HepG2 (cell line): ENCODE measurements around the gene ROBO2. TPM values are rescaled to one million over a fixed set of nuclear protein-coding genes. Genes with fewer than 3 reads are reported as not detected.

Experiments used
- ATAC-seq: fragments of 200-7000 bp; cut with Tn5 transposase; 3 replicates; pipeline ENCODE4 v1.9.1; 2020; ENCODE audit warnings: mild to moderate bottlenecking, moderate library complexity
- BruUV-seq: library from RNA; stranded (reverse); fragments of 400-500 nt; replicated peaks from 2 replicates; lab custom pipeline; 2021; lab: Mats Ljungman, UMichigan
- CTCF ChIA-PET: fragments of 300-600 bp; formaldehyde crosslinking; extraction: SDS; loops from one replicate; lab custom pipeline; 2021; ENCODE audit warnings: low total read pairs, inconsistent platforms, low intra/inter-chr PET ratio; lab: Yijun Ruan, JAX
- POLR2A ChIA-PET: fragments of 350-600 bp; sonication (Branson Sonifier 250); formaldehyde crosslinking; loops from one replicate; lab custom pipeline; 2020; ENCODE audit warnings: antibody characterized with exemption, inconsistent platforms; lab: Yijun Ruan, JAX
- DNase-seq: peaks from one replicate; pipeline ENCODE4 v3.0.0-alpha.2; 2015; ENCODE audit warnings: low spot score
- FAIRE-seq: peaks from 3 replicates; lab custom pipeline; 2011; peaks lifted over from hg19 to GRCh38; lab: Jason Lieb, UNC
- H2AFZ ChIP-seq: one replicate; pipeline ENCODE4 v1.6.1; 2011; ENCODE audit warnings: low read length, inconsistent platforms
- H3K27ac ChIP-seq: fragments of 300-600 bp; 3 replicates; pipeline ENCODE4 v1.8.0; 2011; ENCODE audit warnings: mixed run types, mild to moderate bottlenecking, mixed read lengths, low read length, inconsistent platforms; ENCODE audit not compliant: insufficient read depth; ENCODE audit errors: extremely low read length
- H3K27me3 ChIP-seq, 2 experiments: fragments of 200-600 bp in 1 of 2; 2 replicates in 1 of 2; 3 replicates in 1 of 2; pipeline versions ENCODE4 v1.6.0 to v1.8.0; 2011; ENCODE audit warnings: low read length in 2 of 2, mild to moderate bottlenecking in 2 of 2, moderate library complexity in 2 of 2, inconsistent platforms in 1 of 2; ENCODE audit not compliant: insufficient read depth in 2 of 2, control insufficient read depth in 1 of 2
- H3K36me3 ChIP-seq, 2 experiments: fragments of 200-600 bp in 1 of 2; replicated peaks in 1 of 2; 2 replicates in 1 of 2; 3 replicates in 1 of 2; pipeline versions ENCODE4 v1.5.1 to v1.8.0; 2011; ENCODE audit warnings: low read length in 2 of 2, inconsistent platforms in 1 of 2; ENCODE audit not compliant: insufficient read depth in 2 of 2, control insufficient read depth in 1 of 2
- H3K4me1 ChIP-seq: 2 replicates; pipeline ENCODE4 v1.5.1; 2012; ENCODE audit warnings: low read length, inconsistent platforms; ENCODE audit not compliant: insufficient read depth
- H3K4me2 ChIP-seq: 2 replicates; pipeline ENCODE4 v1.6.0; 2011; ENCODE audit warnings: low read depth, low read length, inconsistent platforms
- H3K4me3 ChIP-seq, 3 experiments: fragments of 200-600 bp in 1 of 3; sonication (generic), shearing (Covaris generic) in 1 of 3; replicated peaks in 1 of 3; 2 replicates each; pipeline ENCODE4 v1.5.1; 2011 to 2016; ENCODE audit warnings: low read length in 3 of 3, inconsistent platforms in 2 of 3, low read depth in 2 of 3, mild to moderate bottlenecking in 2 of 3, control low read depth in 1 of 3, mixed read lengths in 1 of 3; ENCODE audit not compliant: insufficient read depth in 1 of 3
- H3K79me2 ChIP-seq: one replicate; pipeline ENCODE4 v1.6.1; 2011; ENCODE audit warnings: low read length, inconsistent platforms; ENCODE audit not compliant: insufficient read depth
- H3K9ac ChIP-seq: 2 replicates; pipeline ENCODE4 v1.6.0; 2011; ENCODE audit warnings: mild to moderate bottlenecking, low read depth, low read length, inconsistent platforms; ENCODE audit not compliant: insufficient read depth
- H3K9me3 ChIP-seq: 2 replicates; pipeline ENCODE4 v1.5.1; 2012; ENCODE audit warnings: mild to moderate bottlenecking, low read length
- H4K20me1 ChIP-seq: 2 replicates; pipeline ENCODE4 v1.6.0; 2011; ENCODE audit warnings: inconsistent platforms, mild to moderate bottlenecking, low read length, moderate library complexity; ENCODE audit not compliant: insufficient read depth
- ATAD3A ChIP-seq: sonication (generic); formaldehyde crosslinking; IDR thresholded peaks from 2 replicates; pipeline ENCODE4 v1.4.0; 2020; ENCODE audit warnings: missing genetic modification reagents
- MAFK ChIP-seq, 2 experiments: IDR thresholded peaks in 1 of 2; conservative IDR thresholded peaks in 1 of 2; 2 replicates each; pipeline ENCODE4 v1.6.1; 2011; ENCODE audit warnings: improper control_type of control experiment in 2 of 2, low read length in 2 of 2
- MATR3 ChIP-seq: sonication (generic); formaldehyde crosslinking; IDR thresholded peaks from 2 replicates; pipeline ENCODE4 v1.4.0; 2020; ENCODE audit warnings: missing genetic modification reagents
- MAZ ChIP-seq, 2 experiments: sonication (generic) in 1 of 2; formaldehyde crosslinking in 1 of 2; IDR thresholded peaks; 2 replicates each; pipeline versions ENCODE4 v1.5.0 to v1.6.1; 2012 to 2020; ENCODE audit warnings: low read depth in 2 of 2, mild to moderate bottlenecking in 2 of 2, borderline replicate concordance in 1 of 2, improper control_type of control experiment in 1 of 2, low read length in 1 of 2, missing genetic modification reagents in 1 of 2, moderate library complexity in 1 of 2
- MBD4 ChIP-seq: IDR thresholded peaks from 2 replicates; pipeline ENCODE4 v1.6.1; 2012; ENCODE audit warnings: low read length, inconsistent platforms, borderline replicate concordance
- RAD51 ChIP-seq: fragments of 450-650 bp; IDR thresholded peaks from 2 replicates; pipeline ENCODE4 v1.6.1; 2016; ENCODE audit warnings: borderline replicate concordance
- SATB2 ChIP-seq: sonication (generic); formaldehyde crosslinking; IDR thresholded peaks from 2 replicates; pipeline ENCODE4 v1.5.0; 2020; ENCODE audit warnings: missing genetic modification reagents
- ZNF337 ChIP-seq: sonication (generic); formaldehyde crosslinking; IDR thresholded peaks from 2 replicates; pipeline ENCODE4 v1.5.1; 2020; ENCODE audit warnings: missing genetic modification reagents, low read depth, mild to moderate bottlenecking, borderline replicate concordance
- ZNF577 ChIP-seq: sonication (generic); formaldehyde crosslinking; IDR thresholded peaks from 2 replicates; pipeline ENCODE4 v1.4.0; 2020; ENCODE audit warnings: mild to moderate bottlenecking, low read depth, missing genetic modification reagents, borderline replicate concordance
- ZNF615 ChIP-seq: sonication (generic); formaldehyde crosslinking; IDR thresholded peaks from 2 replicates; pipeline ENCODE4 v1.5.0; 2020; ENCODE audit warnings: mild to moderate bottlenecking, missing genetic modification reagents, borderline replicate concordance
- ZNF780A ChIP-seq: sonication (generic); formaldehyde crosslinking; IDR thresholded peaks from 2 replicates; pipeline ENCODE4 v1.8.0; 2022; ENCODE audit warnings: mild to moderate bottlenecking, missing genetic modification reagents, moderate library complexity
- ZNF782 ChIP-seq: sonication (generic); formaldehyde crosslinking; IDR thresholded peaks from 2 replicates; pipeline ENCODE4 v1.4.0; 2020; ENCODE audit warnings: missing genetic modification reagents, mild to moderate bottlenecking, borderline replicate concordance
- whole genome bisulfite sequencing: methylation state at CpG from one replicate; pipeline ENCODE4 v1.1.6; 2017; ENCODE audit warnings: low lambda C conversion rate; 5-methylcytosine and 5-hydroxymethylcytosine counted together
- in situ Hi-C: cut with HindIII; loops from 2 replicates; pipeline ENCODE4 v1.10.0; 2017; ENCODE audit warnings: low pct_unique_long_range_greater_than_20kb; ENCODE audit not compliant: extremely low pct_ligation_motif_present
- intact Hi-C: fragments of 100-400 bp; cut with micrococcal nuclease; formaldehyde crosslinking; loops from one replicate; pipeline ENCODE4 v1.10.0; 2022; ENCODE audit not compliant: unreplicated experiment
- polyA plus RNA-seq, 8 experiments: library from polyadenylated mRNA; depleted of rRNA in 3 of 8; stranded (reverse) in 7 of 8; unstranded in 1 of 8; fragments of >200 nt; fragmentation: Illumina TruSeq in 4 of 8; extraction: Trizol in 4 of 8; gene quantifications; 2 replicates each; pipeline versions ENCODE4 v1.2.1 to v1.2.3, GENCODE V29; 2011 to 2016; ENCODE audit warnings: low read depth in 4 of 8, missing spikeins in 1 of 8, mixed read lengths in 1 of 8; ENCODE audit not compliant: insufficient read depth in 1 of 8
- total RNA-seq, 5 experiments: library from RNA; depleted of rRNA; stranded (reverse); fragments of >200 nt; fragmentation: Illumina TruSeq; extraction: Trizol; gene quantifications; 2 replicates each; pipeline ENCODE4 v1.2.3, GENCODE V29; 2016; ENCODE audit warnings: low read depth in 1 of 5
- TF ChIP-seq, protein P1 (sequence below): IDR thresholded peaks from 2 replicates; pipeline ENCODE4 v1.6.1; 2016; ENCODE audit warnings: missing biosample characterization, missing genetic modification reagents, low read depth
- TF ChIP-seq, protein P2 (sequence below): sonication (generic); formaldehyde crosslinking; IDR thresholded peaks from 2 replicates; pipeline ENCODE4 v1.4.0; 2020; ENCODE audit warnings: missing genetic modification reagents
- TF ChIP-seq, protein P3 (sequence below): IDR thresholded peaks from 2 replicates; pipeline ENCODE4 v1.6.1; 2016; ENCODE audit warnings: missing compliant biosample characterization, missing genetic modification reagents, borderline replicate concordance

Gene ROBO2
- total and polyA plus RNA-seq, 2 of the 13 experiments (the other 11 are each of a cell fraction or from before 2014, with no cell fraction given), result not detected

DNA sequence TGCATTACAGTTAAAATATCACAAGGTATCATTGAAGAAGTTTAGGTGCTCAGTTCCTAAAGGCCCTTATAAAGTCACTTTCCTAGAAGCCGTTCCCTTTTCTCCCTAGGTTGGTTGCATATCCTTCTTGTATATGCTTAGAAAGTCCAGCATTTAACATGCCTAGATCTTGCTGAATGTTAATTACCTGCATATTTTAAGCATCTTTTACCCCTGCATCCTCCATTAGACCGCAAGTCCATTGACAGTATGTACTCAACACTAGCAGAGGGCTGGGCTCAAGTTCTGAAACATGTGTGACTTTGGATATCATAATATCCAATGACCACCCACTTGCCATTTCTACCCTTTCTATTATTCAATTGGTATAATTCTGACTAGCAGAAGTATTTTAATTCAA, 336.6 kb downstream of the ROBO2 start:
- H3K4me1 ChIP-seq, result no peaks in the 10 kb centered on the region
- H4K20me1 ChIP-seq, result no peaks in the 10 kb centered on the region
- no peak overlapping the region for H3K27ac ChIP-seq
- in situ Hi-C loops, result no loop called here
- ATAC-seq (no peak), DNase-seq (no peak)
- BruUV-seq, result no TSS peak
- POLR2A ChIA-PET, result no interaction called here
- H3K4me2 ChIP-seq, result no peak overlapping the region
- no peaks in the 10 kb centered on the region for H3K79me2 ChIP-seq
- intact Hi-C loops, result no loop called here
- no peak overlapping the region for H2AFZ ChIP-seq
- 63% methylated on average over 2 of the region's 2 CpGs for WGBS
- H3K9me3 ChIP-seq, result no peaks in the 10 kb centered on the region
- H3K4me3 ChIP-seq, result no peak overlapping the region
- TF ChIP-seq ZNF615 (CRISPR knock-in tag) (no peak), RAD51 (no peak), ATAD3A (CRISPR knock-in tag) (no peak), MAFK (conservative IDR thresholded peaks at IDR 0.05 in 1 of 2, IDR thresholded peaks at IDR 0.05 in 1 of 2; ENCODE audit: low read length in 2 of 2) (no peak), MAZ (IDR thresholded peaks at IDR 0.05; ENCODE audit: borderline replicate concordance, low read depth, low read length) (no peak), MAZ (CRISPR knock-in tag; IDR thresholded peaks at IDR 0.05; ENCODE audit: low read depth) (no peak), ZNF780A (CRISPR knock-in tag) (no peak), ZNF782 (CRISPR knock-in tag) (no peak), SATB2 (no peak), MBD4 (no peak), ZNF337 (no peak), ZNF577 (CRISPR knock-in tag) (no peak), MATR3 (no peak)
- TF ChIP-seq, protein P1, sequence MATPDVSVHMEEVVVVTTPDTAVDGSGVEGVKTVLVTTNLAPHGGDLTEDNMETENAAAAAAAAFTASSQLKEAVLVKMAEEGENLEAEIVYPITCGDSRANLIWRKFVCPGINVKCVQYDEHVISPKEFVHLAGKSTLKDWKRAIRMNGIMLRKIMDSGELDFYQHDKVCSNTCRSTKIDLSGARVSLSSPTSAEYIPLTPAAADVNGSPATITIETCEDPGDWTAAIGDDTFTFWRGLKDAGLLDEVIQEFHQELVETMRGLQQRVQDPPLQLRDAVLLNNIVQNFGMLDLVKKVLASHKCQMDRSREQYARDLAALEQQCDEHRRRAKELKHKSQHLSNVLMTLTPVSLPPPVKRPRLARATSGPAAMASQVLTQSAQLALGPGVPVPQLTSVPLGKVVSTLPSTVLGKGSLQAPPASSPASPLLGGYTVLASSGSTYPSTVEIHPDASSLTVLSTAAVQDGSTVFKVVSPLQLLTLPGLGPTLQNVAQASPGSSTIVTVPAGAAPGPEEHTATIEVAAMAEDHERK, result no peak
- TF ChIP-seq, protein P2, sequence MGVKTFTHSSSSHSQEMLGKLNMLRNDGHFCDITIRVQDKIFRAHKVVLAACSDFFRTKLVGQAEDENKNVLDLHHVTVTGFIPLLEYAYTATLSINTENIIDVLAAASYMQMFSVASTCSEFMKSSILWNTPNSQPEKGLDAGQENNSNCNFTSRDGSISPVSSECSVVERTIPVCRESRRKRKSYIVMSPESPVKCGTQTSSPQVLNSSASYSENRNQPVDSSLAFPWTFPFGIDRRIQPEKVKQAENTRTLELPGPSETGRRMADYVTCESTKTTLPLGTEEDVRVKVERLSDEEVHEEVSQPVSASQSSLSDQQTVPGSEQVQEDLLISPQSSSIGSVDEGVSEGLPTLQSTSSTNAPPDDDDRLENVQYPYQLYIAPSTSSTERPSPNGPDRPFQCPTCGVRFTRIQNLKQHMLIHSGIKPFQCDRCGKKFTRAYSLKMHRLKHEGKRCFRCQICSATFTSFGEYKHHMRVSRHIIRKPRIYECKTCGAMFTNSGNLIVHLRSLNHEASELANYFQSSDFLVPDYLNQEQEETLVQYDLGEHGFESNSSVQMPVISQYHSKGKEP (CRISPR knock-in tag), result no peak
- TF ChIP-seq, protein P3, sequence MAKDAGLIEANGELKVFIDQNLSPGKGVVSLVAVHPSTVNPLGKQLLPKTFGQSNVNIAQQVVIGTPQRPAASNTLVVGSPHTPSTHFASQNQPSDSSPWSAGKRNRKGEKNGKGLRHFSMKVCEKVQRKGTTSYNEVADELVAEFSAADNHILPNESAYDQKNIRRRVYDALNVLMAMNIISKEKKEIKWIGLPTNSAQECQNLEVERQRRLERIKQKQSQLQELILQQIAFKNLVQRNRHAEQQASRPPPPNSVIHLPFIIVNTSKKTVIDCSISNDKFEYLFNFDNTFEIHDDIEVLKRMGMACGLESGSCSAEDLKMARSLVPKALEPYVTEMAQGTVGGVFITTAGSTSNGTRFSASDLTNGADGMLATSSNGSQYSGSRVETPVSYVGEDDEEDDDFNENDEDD (CRISPR knock-in tag), result no peak
- TF ChIP-seq, all 625 proteins: peak for 0
- CTCF ChIA-PET, result no interaction called here
- no peaks in the 10 kb centered on the region for H3K27me3 ChIP-seq
- no peak overlapping the region for H3K9ac ChIP-seq
- H3K36me3 ChIP-seq, result no peaks in the 10 kb centered on the region
- FAIRE-seq, result no peak
